Chondrocyte (in vitro differentiated cells): Measurements from ENCODE around the gene TIPARP. TPM values are rescaled to one million over a fixed set of nuclear protein-coding genes. Genes with fewer than 3 reads are reported as not detected.
"Not testable (repeated sequence)": the region's sequence is repeated elsewhere in the genome, so short reads cannot be mapped to it uniquely, and the experiment has no call there.

Experiments
- DNase-seq: peaks from one replicate; pipeline ENCODE4 v3.0.0; 2021; ENCODE audit warnings: mixed read lengths, low spot score
- H3K27ac Mint-ChIP-seq: one replicate; pipeline ENCODE4 v1.8.0; 2021; ENCODE audit warnings: mild to moderate bottlenecking, moderate library complexity, mixed read lengths; ENCODE audit not compliant: unreplicated experiment
- H3K27me3 Mint-ChIP-seq: 2 replicates; pipeline ENCODE4 v1.8.0; 2021; ENCODE audit warnings: low read depth, mixed read lengths
- H3K36me3 Mint-ChIP-seq: 2 replicates; pipeline ENCODE4 v1.8.0; 2021; ENCODE audit warnings: low read depth, mixed read lengths
- H3K4me1 Mint-ChIP-seq: 2 replicates; pipeline ENCODE4 v1.8.0; 2021; ENCODE audit warnings: low read depth, mild to moderate bottlenecking, mixed read lengths
- H3K4me3 Mint-ChIP-seq: one replicate; pipeline ENCODE4 v1.8.0; 2021; ENCODE audit warnings: mild to moderate bottlenecking, moderate library complexity, mixed read lengths; ENCODE audit not compliant: unreplicated experiment
- H3K9me3 Mint-ChIP-seq: 2 replicates; pipeline ENCODE4 v1.8.0; 2021; ENCODE audit warnings: low read depth, mixed read lengths
- CTCF ChIP-seq: fragments of 200-600 bp; sonication (generic); IDR thresholded peaks from 2 replicates; pipeline ENCODE4 v1.5.0; 2021; ENCODE audit warnings: antibody characterized with exemption, mild to moderate bottlenecking, moderate library complexity
- total RNA-seq: library from RNA; stranded (reverse); gene quantifications from 3 replicates; pipeline ENCODE4 v1.2.1, GENCODE V29; 2021

TIPARP gene
- total RNA-seq, 1 donor from 2014 or later = 65.3 TPM

- no peaks in the 10 kb centered on the region for H3K27me3 Mint-ChIP-seq
- peaks cover 15% of the 10 kb centered on the region for H3K9me3 Mint-ChIP-seq
- TF ChIP-seq CTCF = no peak
- H3K4me3 Mint-ChIP-seq = no peak overlapping the region
- no peak overlapping the region for H3K27ac Mint-ChIP-seq
- DNase-seq = no peak
- H3K4me1 Mint-ChIP-seq = peaks cover 12% of the 10 kb centered on the region
- peaks cover 2% of the 10 kb centered on the region for H3K36me3 Mint-ChIP-seq
Measured at GRCh38 chr3:156648086-156648485, 26.3 kb upstream of the TIPARP start.

GRCh38 chr3:156649681-156650080, 24.7 kb upstream of the TIPARP start:
- no peak overlapping the region for H3K4me3 Mint-ChIP-seq
- H3K27ac Mint-ChIP-seq = no peak overlapping the region
- no peak for TF ChIP-seq CTCF
- H3K27me3 Mint-ChIP-seq = no peaks in the 10 kb centered on the region
- DNase-seq = no peak
- H3K36me3 Mint-ChIP-seq = peaks cover 2% of the 10 kb centered on the region
- H3K4me1 Mint-ChIP-seq = no peaks in the 10 kb centered on the region
- peaks cover 15% of the 10 kb centered on the region for H3K9me3 Mint-ChIP-seq

GRCh38 chr3:156652661-156653060, 21.7 kb upstream of the TIPARP start:
- H3K27me3 Mint-ChIP-seq, H3K9me3 Mint-ChIP-seq, H3K4me1 Mint-ChIP-seq: not testable (repeated sequence)

GRCh38 chr3:156654834-156655233, 19.6 kb upstream of the TIPARP start:
- no peaks in the 10 kb centered on the region for H3K9me3 Mint-ChIP-seq
- DNase-seq = no peak
- no peaks in the 10 kb centered on the region for H3K27me3 Mint-ChIP-seq
- H3K4me3 Mint-ChIP-seq = no peak overlapping the region
- no peaks in the 10 kb centered on the region for H3K36me3 Mint-ChIP-seq
- H3K27ac Mint-ChIP-seq = no peak overlapping the region
- H3K4me1 Mint-ChIP-seq = peaks cover 9% of the 10 kb centered on the region
- TF ChIP-seq CTCF = no peak

More at GRCh38 chr3:156652661-156653060, 21.7 kb upstream of the TIPARP start:
- not testable (repeated sequence) for H3K27ac Mint-ChIP-seq, H3K4me3 Mint-ChIP-seq, DNase-seq, H3K36me3 Mint-ChIP-seq

GRCh38 chr3:156655819-156656550, 18.4 kb upstream of the TIPARP start:
- no peak for DNase-seq
- peaks cover 9% of the 10 kb centered on the region for H3K4me1 Mint-ChIP-seq
- no peaks in the 10 kb centered on the region for H3K9me3 Mint-ChIP-seq
- no peak overlapping the region for H3K4me3 Mint-ChIP-seq
- TF ChIP-seq CTCF = no peak
- H3K27me3 Mint-ChIP-seq = no peaks in the 10 kb centered on the region
- H3K27ac Mint-ChIP-seq = no peak overlapping the region
- no peaks in the 10 kb centered on the region for H3K36me3 Mint-ChIP-seq

GRCh38 chr3:156657440-156657839, 16.9 kb upstream of the TIPARP start:
- Mint-ChIP-seq H3K9me3 (no peaks in the 10 kb centered on the region), H3K27me3 (no peaks in the 10 kb centered on the region), H3K4me3 (no peak overlapping the region), H3K4me1 (peaks cover 9% of the 10 kb centered on the region), H3K36me3 (no peaks in the 10 kb centered on the region), H3K27ac (no peak overlapping the region)
- no peak for DNase-seq
- TF ChIP-seq CTCF = no peak
